Measurements from ENCODE around the gene RIPOR3.
A peak's percentile ranks its signal among the peaks of the same experiment; 100 is the strongest.

RIPOR3 gene

DNA sequence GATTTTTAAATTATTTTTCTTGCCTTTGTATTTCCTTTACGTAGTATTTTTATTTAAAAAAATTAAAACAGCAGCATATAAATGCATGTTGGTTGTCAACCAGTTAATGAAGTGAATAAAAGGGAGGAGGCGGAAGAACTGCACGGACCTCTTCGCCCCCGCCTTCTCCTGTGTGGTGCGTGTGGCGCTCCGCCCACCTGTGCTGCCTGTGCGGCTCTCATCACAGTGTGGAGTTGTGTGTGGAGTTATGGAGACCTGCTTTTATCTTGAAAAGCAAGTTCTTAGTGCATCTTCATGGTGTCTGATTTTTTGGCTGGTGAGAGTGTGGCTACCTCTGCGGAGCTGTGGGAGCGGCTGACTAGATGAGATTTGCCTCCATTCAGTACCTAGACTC is 122.8 kb downstream of the RIPOR3 start:
- DNase-seq = no peak

DNA sequence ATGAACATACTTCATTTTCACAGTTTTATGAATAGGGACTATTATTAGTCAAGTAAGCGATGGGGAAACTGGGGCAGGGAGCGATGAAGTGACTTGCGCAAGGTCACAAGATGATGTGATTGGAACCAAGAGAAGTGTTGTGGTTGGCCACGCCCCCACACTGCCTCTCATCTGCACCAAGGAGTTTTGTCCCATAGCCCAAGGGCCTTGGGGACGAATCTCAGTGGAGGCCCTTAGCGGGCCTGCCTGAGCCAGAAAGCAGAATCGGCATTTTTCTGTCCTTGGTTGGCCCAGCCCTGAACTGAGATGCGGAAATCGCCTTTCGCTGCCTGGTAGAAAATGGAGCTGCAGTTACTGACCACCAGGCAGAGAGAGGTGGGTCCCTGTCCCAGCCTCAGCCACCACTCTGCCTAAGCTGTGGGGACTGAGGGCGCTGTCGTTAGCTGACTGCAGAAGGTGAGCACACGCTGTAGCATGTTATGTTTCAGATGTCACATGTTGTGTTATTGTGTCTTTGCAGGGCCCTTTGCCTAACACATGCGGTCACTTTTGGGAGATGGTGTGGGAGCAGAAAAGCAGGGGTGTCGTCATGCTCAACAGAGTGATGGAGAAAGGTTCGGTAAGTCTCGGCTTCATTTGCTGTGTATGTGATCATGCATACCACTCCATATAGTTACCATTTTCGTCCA is 123.3 kb downstream of the RIPOR3 start:
- no peak for DNase-seq

DNA sequence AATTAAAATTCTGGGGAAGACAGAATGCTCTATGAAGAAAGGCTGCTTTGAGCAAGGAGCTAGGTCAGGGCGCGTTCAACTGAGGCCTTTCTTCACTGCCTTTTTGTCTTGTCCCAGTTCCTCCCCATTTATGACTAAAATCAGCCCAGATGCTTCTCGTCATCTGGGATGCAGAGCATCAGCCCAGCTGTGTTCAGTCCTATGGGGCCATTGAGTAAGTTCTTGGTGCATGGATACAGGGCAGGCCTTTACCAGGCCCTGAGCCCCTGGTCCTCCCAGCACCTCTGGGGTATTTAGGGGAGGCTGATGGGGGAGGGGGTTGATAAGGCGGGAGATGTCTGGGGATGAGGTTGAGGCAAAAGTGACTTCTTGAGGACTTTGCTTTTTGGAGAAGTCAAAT is 125.5 kb downstream of the RIPOR3 start:
- DNase-seq = no peak

- no peak for DNase-seq
These were observed 126.0 kb downstream of the RIPOR3 start for GRCh38 chr20:50565383-50565782.

GRCh38 chr20:50563133-50563944 is 128.0 kb downstream of the RIPOR3 start:
- no peak for DNase-seq

GRCh38 chr20:50562262-50562701 is 129.1 kb downstream of the RIPOR3 start:
- DNase-seq = no peak

DNA sequence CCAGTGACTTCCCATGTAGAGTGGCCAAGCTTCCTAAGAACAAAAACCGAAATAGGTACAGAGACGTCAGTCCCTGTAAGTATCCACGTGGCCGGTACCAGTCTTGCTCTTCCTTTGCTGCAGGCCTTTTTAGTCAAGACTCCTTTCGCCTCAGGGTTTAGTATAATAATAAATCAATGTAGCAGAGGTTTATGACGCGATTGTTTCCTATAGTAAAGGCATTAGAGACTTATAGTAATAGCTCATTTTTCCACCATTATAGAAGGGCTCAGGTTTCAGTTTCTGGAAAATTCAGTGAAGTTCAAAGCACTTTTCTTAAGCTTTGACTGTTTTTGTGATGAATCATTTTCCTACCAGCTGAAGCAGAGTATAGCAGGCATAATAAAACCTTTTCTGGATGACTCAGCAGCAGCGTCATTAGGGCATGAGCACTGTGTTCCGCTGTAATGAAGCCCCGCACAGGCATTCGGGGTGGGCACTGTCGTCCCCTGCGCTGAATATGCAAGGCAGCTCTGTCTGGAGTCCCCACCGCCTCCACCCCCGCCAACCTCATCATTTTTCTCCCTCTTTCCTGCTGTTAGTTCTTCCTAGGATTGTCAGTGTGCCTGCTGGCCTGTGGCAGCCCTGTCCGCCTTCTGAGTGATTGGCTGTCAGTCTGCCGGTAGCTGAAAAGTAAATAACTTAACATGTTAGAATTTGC is 129.8 kb downstream of the RIPOR3 start:
- DNase-seq = peak in 1 of 5 donors; percentile 83

GRCh38 chr20:50560867-50561266 is 130.5 kb downstream of the RIPOR3 start:
- no peak for DNase-seq

DNA sequence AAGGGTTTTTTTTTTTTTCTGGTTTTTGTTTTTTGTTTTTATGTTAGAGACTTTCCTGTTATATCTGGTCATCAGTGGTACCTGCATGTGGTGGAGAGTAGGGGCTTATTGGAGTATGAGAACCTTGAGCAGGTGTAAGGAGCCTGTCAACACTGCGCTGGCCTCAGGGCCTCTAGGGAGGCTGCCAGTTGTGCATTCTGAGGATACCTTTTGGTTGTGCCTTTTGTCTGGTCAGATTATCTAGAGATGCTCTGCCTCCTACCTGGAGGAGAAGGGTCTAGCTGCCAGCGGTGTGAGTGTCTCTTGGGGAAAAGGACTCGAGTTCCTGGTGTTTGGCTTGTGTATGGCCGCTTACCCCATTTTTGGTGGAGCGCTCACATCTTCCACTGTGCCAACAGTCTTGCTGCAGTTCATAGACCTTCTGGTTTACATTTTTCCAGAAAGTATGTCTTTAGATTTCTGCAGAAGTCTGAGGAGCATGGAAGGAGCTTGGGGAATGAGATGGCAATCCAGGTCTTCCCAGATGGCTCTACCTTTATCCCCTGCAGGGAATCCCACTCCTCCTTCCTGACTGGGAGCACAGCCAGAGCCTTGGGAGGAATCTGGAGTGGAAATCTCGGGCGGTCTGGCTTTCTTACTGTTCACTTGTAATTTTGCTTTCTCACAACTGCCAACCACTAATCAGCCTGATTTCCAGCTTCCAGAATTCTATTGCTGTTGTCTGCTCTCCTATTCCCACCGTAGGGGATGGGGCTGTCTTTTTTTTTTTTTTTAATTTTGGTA is 131.3 kb downstream of the RIPOR3 start:
- DNase-seq = no peak

DNA sequence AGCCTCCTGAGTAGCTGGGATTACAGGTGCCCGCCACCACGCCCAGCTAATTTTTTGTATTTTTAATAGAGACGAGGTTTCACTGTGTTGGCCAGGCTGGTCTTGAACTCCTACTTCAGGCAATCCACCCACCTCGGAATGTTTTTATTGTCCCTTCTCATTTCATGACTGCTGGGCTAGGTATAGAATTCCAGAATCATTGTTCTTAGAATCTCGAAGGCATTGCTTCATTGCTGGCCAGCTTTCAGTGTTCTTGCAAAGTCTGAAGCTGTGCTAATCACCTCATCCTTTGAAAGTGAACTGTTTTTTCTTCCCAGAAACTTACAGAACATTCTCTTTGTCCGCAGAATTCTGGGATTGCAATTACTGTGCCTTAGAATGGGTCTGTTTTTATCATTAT is 132.2 kb downstream of the RIPOR3 start:
- no peak for DNase-seq

- no peak for DNase-seq
These were observed 132.8 kb downstream of the RIPOR3 start for GRCh38 chr20:50558483-50558925.

DNA sequence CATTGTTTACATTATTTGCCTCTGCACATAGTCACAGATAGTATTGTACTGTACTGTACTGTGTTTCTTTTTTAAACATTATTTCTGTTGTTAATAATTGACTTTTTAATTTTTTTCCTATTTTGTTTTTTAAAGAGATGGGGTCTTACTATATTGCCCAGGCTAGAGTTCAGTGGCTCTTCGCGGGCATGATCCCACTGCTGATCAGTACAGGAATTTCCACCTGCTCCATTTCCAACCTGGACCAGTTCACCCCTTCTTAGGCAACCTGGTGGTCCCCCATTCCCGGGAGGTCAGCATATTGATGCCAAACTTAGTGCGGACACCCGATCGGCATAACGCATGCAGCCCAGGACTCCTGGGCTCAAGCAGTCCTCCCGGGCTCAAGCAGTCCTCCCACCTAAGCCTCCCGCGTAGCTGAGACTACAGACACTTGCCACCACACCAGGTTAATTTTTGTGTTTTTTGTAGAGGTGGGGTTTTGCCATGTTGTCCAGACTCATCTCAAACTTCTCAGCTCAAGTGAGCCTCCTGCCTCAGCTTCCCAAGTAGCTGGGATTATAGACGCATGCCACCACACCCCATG is 133.7 kb downstream of the RIPOR3 start:
- no peak for DNase-seq

- DNase-seq = no peak
These were observed 135.7 kb downstream of the RIPOR3 start for GRCh38 chr20:50555662-50556061.

DNA sequence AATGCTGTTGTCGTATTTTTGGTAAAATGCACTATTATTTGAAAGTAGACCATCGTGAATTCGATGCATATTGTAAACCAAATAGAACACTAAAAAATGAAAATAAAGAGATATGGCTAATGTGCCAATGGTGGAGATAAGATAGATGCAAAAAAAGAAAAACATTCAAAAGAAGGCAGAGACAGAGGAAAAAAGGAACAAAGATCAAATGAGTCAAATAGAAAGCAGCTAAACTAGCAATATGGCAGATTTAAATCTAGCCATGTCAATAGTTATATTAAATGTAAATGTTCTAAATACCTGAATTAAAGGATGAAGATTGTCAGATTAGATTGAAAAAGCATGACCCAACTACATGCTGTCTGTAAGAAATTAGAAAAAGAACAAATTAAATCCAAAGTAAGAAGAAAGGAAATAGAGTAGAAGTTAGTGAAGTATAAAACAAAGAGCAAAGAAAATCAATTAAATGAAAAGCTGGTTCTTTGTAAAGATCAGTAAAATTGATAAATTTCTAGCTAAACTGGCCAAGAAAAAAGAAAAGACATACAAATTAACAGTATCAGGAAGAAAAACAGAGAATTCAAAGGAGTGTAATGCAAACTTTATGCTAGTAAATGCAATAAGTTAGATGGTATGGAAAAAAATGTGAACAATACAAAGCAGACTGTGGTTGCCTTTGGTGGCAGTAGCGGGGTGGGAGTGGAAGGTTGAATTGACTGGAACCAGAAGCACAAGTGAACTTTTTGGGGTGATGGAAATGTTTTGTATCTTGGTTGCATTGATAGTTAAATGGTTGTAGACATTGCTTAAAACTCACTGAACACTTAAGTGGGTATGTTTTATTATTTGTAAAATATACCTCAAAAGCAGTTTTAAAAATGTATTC is 136.4 kb downstream of the RIPOR3 start:
- no peak for DNase-seq

DNA sequence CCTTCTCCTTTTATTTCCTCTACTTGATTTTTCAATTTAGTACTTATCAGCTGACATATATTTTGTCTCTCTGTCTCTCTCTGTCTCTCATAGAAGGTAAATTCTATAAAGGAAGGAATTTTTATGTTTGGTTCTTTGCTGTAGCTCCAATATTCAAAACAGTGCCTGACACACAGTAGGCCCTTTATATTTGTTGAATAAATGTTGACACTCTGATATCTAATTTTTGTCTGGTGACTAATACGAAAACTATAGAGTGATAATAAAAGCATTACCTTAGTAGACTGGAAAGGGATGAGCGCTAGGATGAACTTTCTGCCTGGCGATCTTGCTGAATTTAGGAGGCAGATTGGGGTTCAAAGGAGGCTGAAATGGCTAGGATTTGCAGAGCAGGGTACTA is 138.4 kb downstream of the RIPOR3 start:
- no peak for DNase-seq

- peak in 1 of 5 donors; percentile 41 for DNase-seq
These were observed 140.1 kb downstream of the RIPOR3 start for GRCh38 chr20:50551288-50551687.

DNA sequence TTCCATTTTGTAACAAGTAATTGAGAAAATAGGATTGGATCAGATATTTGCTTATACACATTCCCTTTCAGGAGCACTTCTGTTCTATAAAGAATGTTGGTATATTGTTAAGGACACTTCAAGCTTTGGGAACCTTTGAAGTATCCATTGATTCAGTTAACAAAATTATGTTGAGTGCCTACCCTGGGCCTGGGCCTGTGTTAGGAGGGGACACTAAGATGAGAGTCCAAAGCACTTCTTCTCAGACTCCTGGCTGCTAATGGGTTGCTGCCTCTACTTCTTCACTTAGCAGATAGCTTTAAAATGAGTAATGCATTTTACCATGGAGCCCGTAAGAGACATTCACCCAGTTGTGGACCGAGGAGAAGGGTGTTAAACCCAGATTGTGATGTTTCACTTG is 140.8 kb downstream of the RIPOR3 start:
- no peak for DNase-seq

DNA sequence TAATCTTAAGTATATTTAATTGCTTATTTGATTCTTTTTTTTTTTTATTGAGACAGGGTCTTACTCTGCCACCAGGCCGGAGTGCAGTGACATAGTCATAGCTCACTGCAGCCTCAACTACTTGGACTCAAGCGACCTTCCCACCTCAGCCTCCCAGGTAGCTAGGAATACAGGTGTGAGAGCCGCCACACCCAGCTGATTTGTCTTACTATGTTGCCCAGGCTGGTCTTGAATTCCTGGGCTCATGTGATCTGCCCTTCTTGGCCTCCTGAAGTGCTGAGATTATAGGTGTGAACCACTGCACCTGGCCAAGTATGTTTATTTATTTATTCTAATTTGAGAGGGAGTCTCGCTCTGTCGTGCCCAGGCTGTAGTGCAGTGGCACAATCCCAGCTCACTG is 142.9 kb downstream of the RIPOR3 start:
- DNase-seq = no peak

DNA sequence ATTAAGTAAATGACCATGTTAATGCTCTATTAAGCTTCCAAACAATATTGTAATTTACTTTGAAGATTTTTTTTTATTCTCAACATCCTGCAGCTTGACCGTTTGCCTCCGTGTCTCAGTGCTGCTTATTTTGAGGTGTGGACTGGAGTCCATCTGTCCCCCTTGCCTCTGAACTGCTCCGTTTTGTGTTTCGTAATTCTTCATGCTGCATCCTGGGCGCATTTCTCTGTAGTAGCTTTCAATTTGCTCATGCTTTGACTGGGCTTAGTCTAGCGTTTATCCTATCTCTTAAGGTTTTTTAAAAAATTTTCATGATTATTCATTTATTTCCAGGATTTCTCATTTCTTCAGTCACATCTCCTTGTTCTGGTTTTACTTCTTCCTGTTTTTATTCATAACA is 143.4 kb downstream of the RIPOR3 start:
- no peak for DNase-seq

- peak in 1 of 5 donors; percentile 58 for DNase-seq
These were observed 144.5 kb downstream of the RIPOR3 start for GRCh38 chr20:50546729-50547314.

DNA sequence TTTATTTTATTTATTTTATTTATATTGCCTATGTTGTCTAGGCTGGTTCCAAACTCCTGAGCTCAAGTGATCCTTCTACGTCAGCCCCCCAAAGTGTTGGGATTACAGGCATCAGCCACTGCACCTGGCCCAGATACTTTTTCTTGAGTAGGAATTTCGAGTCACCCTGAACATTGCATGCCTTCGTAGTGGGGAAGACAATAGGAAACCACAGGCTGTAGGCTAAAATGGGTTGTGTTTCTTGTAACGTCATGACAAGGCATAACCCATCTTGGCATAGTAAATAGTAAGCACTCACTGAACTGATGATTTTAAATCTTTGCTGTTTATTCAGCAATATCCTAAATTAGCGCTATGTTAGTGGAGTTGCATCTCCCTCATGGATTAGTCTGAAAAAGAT is 146.2 kb downstream of the RIPOR3 start:
- DNase-seq = no peak

Measured in T-helper 1 cell (primary cell).